Hematopoietic multipotent progenitor cell treated with erythropoietin and hydrocortisone succinate and interleukin-3 and kit ligand, for 6 days (in vitro differentiated cells): ENCODE results near the gene HDAC9.
A peak's percentile ranks its signal among the peaks of the same experiment; 100 is the strongest.
"Not testable (repeated sequence)": the region's sequence is repeated elsewhere in the genome, so short reads cannot be mapped to it uniquely, and the experiment has no call there.

ENCODE experiments used
- DNase-seq: peaks from one replicate; pipeline ENCODE4 v3.0.0-alpha.2; 2015

HDAC9 gene

DNA sequence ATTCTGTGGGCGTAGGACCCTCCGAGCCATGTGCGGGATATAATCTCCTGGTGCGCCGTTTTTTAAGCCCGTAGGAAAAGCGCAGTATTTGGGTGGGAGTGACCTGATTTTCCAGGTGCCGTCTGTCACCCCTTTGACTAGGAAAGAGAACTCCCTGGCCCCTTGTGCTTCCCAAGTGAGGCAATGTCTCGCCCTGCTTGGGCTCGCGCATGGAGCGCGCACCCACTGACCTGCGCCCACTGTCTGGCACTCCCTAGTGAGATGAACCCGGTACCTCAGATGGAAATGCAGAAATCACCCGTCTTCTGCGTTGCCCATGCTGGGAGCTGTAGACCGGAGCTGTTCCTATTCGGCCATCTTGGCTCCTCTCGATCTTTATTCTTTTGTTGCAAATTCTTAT lies 495.2 kb downstream of the HDAC9 start:
- DNase-seq, result not testable (repeated sequence)

DNA sequence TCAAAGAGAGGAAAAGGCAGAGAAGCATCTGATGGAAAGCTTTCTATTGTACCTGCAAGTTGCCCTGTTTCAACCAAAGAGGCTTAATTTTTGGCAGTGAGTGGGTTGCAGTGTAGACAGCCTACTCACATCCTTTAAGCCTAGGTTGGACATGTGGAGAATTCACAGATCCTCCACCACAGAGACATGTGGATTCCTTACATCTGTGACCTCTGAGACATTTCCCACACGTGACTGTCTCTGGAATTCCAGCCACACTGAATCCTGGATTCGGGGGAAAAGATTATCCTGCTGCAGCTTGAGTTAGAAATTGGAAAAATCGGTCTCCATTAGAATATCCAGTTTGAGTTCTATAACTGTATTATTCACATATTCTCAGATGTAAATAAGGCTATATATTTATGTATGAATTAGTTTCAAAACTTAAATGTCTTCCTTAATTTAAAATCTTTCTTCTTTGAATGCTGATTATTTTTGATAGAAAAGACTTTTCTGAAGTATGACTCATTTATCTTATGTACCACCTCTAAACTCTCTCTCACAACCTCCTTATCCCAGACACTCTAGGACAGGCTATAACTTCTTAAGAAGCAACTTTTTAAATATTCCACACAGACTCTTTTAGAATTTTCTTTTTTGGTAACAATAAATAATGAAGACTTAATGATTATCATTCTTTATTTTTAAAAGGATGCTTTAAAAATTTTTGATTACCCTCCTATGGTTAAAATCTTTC lies 498.6 kb downstream of the HDAC9 start:
- no peak for DNase-seq

DNA sequence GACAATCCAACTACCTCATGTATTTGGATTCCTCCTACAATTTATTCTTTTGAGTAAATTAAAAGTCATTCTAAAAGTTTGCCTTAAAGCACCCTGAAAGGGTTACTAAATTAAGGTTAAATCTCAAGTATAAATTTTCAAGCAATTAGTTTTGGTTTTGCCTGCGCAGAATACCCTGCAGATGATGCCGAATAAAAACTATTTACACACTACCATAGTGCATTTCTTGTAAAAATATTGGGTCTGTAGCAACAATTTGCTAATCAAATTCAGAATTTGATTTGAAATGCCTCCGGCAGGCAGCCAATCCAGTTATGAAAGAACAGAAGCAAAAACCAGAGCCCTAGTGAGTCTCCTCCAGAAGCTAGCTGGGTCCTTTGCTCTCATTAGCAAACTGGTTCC lies 499.7 kb downstream of the HDAC9 start:
- no peak for DNase-seq

- no peak for DNase-seq
Observed at GRCh38 chr7:18995811-18996426, 500.4 kb downstream of the HDAC9 start.

- no peak for DNase-seq
Observed at GRCh38 chr7:18996583-18996982, 501.0 kb downstream of the HDAC9 start.

- DNase-seq, result no peak
Observed at GRCh38 chr7:18997477-18998150, 502.1 kb downstream of the HDAC9 start.

GRCh38 chr7:19000410-19000809 lies 504.9 kb downstream of the HDAC9 start:
- no peak for DNase-seq

- no peak for DNase-seq
Observed at GRCh38 chr7:19001854-19002253, 506.3 kb downstream of the HDAC9 start.

GRCh38 chr7:19009241-19009935 lies 513.8 kb downstream of the HDAC9 start:
- no peak for DNase-seq

GRCh38 chr7:19009936-19010280 lies 514.4 kb downstream of the HDAC9 start:
- DNase-seq, result no peak

DNA sequence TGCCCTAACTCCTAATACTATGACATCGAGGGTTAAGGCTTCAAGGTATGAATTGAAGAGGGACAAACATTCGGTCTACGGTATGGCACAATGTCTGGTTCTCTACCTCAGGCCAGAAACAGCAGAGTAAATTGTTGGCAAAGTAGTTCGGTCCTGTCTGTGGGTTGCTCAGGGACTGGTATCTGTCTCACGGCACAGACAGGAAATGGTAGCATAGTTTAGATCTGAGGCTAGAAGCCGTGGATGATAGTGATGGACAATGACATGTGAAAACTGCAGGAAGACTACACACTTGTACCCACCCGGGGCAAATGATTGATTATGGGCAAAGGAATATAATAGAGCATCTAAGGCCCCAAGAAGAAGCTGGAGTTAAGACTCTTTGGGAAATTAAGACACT lies 515.7 kb downstream of the HDAC9 start:
- DNase-seq, result no peak

DNA sequence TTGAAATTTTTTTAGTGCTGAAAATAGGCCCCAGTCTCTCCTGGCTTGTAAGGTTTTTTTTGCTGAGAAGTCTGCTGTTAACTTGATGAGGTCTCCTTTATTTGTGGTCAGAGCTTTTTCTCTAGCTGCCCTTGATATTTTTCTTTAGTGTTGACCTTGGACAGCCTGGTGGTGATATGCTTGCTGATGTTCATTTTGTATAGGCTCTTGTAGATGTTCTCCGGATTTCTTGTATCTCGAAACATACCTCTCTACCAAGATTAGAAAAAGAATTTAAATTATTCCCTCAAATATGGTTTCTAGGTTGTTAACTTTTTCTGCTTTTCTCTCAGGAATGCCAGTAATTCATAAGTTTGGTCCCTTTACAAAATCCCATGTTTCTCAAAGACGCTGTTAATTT lies 519.5 kb downstream of the HDAC9 start:
- no peak for DNase-seq

DNA sequence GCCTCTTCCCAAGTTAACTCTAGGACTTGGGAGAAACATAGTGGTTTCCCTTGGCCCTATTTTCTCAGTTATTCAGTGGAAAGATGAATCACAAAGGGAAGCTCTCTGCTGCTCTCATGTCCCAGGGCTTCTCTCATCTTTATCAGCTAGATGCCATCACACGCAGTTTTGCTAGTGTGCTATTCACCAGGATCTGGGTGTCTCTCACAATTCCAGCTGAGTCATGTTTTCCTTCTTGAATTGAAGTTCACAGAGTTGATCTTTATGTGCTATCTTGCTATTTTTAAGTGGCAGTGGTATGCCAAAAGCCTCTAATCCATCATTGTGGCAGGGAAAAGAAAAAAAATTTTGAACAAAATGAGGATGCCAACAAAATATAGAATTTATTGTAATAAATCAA lies 520.6 kb downstream of the HDAC9 start:
- DNase-seq, result no peak

- DNase-seq, result no peak
Observed at GRCh38 chr7:19017374-19017773, 521.8 kb downstream of the HDAC9 start.

DNA sequence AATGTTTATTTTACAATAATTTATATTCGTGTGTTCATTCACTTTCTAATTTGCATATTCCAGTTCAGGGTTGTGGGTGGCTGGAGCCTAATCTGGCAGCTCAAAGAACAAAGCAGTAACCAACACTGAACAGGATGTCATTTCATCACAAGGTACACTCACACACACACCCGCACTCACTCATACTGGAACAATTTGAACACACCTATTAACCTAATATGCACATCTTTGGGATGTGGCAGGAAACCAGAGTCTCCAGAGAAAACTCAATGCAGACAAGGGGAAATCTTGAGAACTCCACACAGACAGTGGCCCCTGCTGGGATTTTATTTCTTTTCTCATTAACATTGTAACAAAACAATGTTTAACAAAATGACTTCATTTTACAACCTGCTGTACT lies 524.5 kb downstream of the HDAC9 start:
- no peak for DNase-seq

GRCh38 chr7:19020711-19021110 lies 525.2 kb downstream of the HDAC9 start:
- DNase-seq, result no peak

DNA sequence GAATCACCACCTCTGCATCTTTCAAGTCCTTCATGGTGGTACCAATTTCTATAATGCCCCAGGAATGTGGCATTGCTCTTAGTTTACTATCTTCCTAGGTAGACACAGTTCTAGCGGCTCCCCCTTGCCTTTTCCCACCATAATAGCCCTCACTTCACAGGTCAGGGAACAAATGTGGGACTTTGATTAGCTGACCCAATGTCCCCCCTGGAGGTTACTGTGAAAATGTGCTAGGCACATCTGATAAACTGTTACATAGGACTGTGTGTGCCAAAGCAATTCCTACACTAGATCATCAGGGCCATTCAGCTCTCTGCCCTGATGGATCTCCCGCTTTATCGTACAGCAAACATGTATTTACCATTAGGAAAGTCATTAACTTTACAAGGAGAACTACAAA lies 527.9 kb downstream of the HDAC9 start:
- no peak for DNase-seq

DNA sequence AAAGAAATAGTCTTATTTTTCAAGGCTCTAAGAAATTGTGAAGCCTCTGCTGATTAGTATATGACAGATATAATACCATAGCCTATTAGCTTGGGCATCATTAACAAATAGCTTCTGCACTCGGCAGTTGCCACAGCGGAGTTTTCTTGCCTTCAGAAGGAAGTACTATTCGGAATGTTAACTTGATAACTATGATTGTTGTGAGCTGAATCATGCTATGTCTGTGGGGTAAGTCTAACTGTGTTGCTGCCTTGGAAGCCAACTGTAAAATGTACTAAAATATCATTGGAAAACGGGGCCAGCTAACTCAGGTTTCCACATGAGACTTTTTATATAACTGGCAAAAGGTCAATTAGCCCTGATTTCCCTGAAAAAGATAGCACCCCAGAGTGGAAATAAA lies 528.7 kb downstream of the HDAC9 start:
- no peak for DNase-seq

- no peak for DNase-seq
Observed at GRCh38 chr7:19026888-19027287, 531.3 kb downstream of the HDAC9 start.

GRCh38 chr7:19030281-19030680 lies 534.7 kb downstream of the HDAC9 start:
- no peak for DNase-seq

GRCh38 chr7:19032942-19033341 lies 537.4 kb downstream of the HDAC9 start:
- DNase-seq, result not testable (repeated sequence)

- peak; percentile 61 for DNase-seq
Observed at GRCh38 chr7:19051767-19052375, 556.3 kb downstream of the HDAC9 start.
